GM23248 (cell line): Measurements from ENCODE around the gene GRK2. TPM values are rescaled to one million over a fixed set of nuclear protein-coding genes. Genes with fewer than 3 reads are reported as not detected.

ENCODE experiments used
- DNase-seq: peaks from one replicate; pipeline ENCODE4 v3.0.0-alpha.2; 2015
- H2AFZ ChIP-seq: fragments of 200-600 bp; sonication (generic); 2 replicates; pipeline ENCODE4 v1.6.1; 2016; ENCODE audit warnings: antibody characterized with exemption
- H3F3A ChIP-seq: fragments of 200-600 bp; sonication (generic); 2 replicates; pipeline ENCODE4 v1.6.1; 2016; ENCODE audit warnings: mild to moderate bottlenecking, antibody characterized with exemption, mixed run types; ENCODE audit not compliant: insufficient read depth
- H3K27ac ChIP-seq: fragments of 200-600 bp; sonication (generic); 2 replicates; pipeline ENCODE4 v1.5.1; 2016; ENCODE audit warnings: mild to moderate bottlenecking
- H3K27me3 ChIP-seq: fragments of 200-600 bp; sonication (generic); replicated peaks from 2 replicates; pipeline ENCODE4 v1.6.1; 2016; ENCODE audit warnings: mild to moderate bottlenecking; ENCODE audit not compliant: insufficient read depth
- H3K36me3 ChIP-seq: fragments of 200-600 bp; sonication (generic); 2 replicates; pipeline ENCODE4 v1.6.1; 2016; ENCODE audit warnings: low read depth, mild to moderate bottlenecking
- H3K4me1 ChIP-seq: fragments of 200-600 bp; sonication (generic); 2 replicates; pipeline ENCODE4 v1.6.1; 2016; ENCODE audit warnings: mild to moderate bottlenecking; ENCODE audit not compliant: insufficient read depth
- H3K4me2 ChIP-seq: fragments of 200-600 bp; sonication (generic); one replicate; pipeline ENCODE4 v1.6.1; 2016; ENCODE audit warnings: mild to moderate bottlenecking; ENCODE audit not compliant: unreplicated experiment
- H3K4me3 ChIP-seq: fragments of 200-600 bp; sonication (generic); 2 replicates; pipeline ENCODE4 v1.5.1; 2016; ENCODE audit warnings: mild to moderate bottlenecking
- H3K79me2 ChIP-seq: fragments of 200-600 bp; sonication (generic); 2 replicates; pipeline ENCODE4 v1.6.1; 2016; ENCODE audit warnings: mild to moderate bottlenecking; ENCODE audit not compliant: insufficient read depth
- H3K9ac ChIP-seq: fragments of 200-600 bp; sonication (generic); 2 replicates; pipeline ENCODE4 v1.6.1; 2016; ENCODE audit warnings: mild to moderate bottlenecking
- H3K9me2 ChIP-seq: fragments of 200-600 bp; sonication (generic); 2 replicates; pipeline ENCODE4 v1.6.1; 2016; ENCODE audit warnings: mixed run types, mild to moderate bottlenecking, moderate library complexity; ENCODE audit not compliant: insufficient read depth
- H3K9me3 ChIP-seq: fragments of 200-600 bp; sonication (generic); one replicate; pipeline ENCODE4 v1.6.1; 2017; ENCODE audit warnings: low read depth
- H4K20me1 ChIP-seq: fragments of 200-600 bp; sonication (generic); 2 replicates; pipeline ENCODE4 v1.6.0; 2016; ENCODE audit not compliant: insufficient read depth
- EZH2 ChIP-seq: fragments of 200-600 bp; sonication (generic); IDR thresholded peaks from 2 replicates; pipeline ENCODE4 v1.6.1; 2018; ENCODE audit warnings: antibody characterized with exemption, mild to moderate bottlenecking; ENCODE audit not compliant: insufficient read depth, poor library complexity, severe bottlenecking
- EZH2phosphoT487 ChIP-seq: fragments of 200-600 bp; sonication (generic); IDR thresholded peaks from 2 replicates; pipeline ENCODE4 v1.6.1; 2018; ENCODE audit warnings: antibody characterized with exemption, moderate library complexity, mild to moderate bottlenecking, low read depth; ENCODE audit not compliant: insufficient read depth
- WGBS, 2 experiments: methylation state at CpG; one replicate each; pipeline ENCODE4 v1.1.6; 2015 to 2017; ENCODE audit warnings: low lambda C conversion rate in 2 of 2, low coverage in 1 of 2; ENCODE audit errors: missing lambda C conversion rate in 2 of 2; 5-methylcytosine and 5-hydroxymethylcytosine counted together
- in situ Hi-C: fragments of 300-500 bp; cut with MboI; formaldehyde crosslinking; loops from 2 replicates; pipeline ENCODE4 v1.15.0; 2020
- polyA plus RNA-seq: library from polyadenylated mRNA; unstranded; fragments of >200 nt; fragmentation: Nextera tagmentation; extraction: Ambion mirVana; gene quantifications from 2 replicates; pipeline ENCODE4 v1.2.1, GENCODE V29; 2016
- total RNA-seq: library from RNA; depleted of rRNA; stranded (reverse); fragments of >200 nt; shearing (Covaris generic); gene quantifications from 2 replicates; pipeline ENCODE4 v1.2.3, GENCODE V29; 2014

Gene GRK2
- total and polyA plus RNA-seq, 2 experiments from 2014 or later: 7.8 to 43.0 TPM

DNA sequence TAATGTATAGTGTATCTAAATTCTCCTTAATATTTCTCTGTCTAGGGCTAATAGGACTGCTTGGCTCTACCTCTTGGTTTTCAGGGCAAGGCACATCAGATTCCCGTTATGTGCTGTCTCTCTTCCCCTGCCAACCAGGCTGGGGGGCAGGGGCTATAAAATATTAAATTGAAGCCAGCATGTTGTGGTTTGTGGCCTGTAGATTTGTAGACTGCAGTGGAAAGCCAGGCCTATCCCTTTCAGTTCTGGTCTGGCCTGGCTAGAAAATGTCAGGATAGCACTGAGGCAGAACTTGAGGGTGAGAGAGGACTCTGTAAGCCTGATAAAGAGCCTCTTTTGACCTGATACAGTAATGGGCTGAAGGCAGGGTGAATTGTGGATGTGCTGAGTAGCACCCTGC, 14.4 kb upstream of the GRK2 start:
- H3K4me1 ChIP-seq: peaks cover 17% of the 10 kb centered on the region
- H3K9ac ChIP-seq: no peak overlapping the region
- no peaks in the 10 kb centered on the region for H3K27me3 ChIP-seq
- no peak overlapping the region for H2AFZ ChIP-seq
- no peaks in the 10 kb centered on the region for H3K9me3 ChIP-seq
- TF ChIP-seq EZH2phosphoT487 (no peak), EZH2 (no peak)
- H4K20me1 ChIP-seq: no peaks in the 10 kb centered on the region
- no peak overlapping the region for H3K27ac ChIP-seq
- peaks cover 68% of the 10 kb centered on the region for H3F3A ChIP-seq
- H3K9me2 ChIP-seq: no peaks in the 10 kb centered on the region
- H3K4me2 ChIP-seq: no peak overlapping the region
- no peak overlapping the region for H3K4me3 ChIP-seq
- no peak for DNase-seq
- in situ Hi-C loops: no loop called here
- H3K36me3 ChIP-seq: peaks cover 86% of the 10 kb centered on the region
- 38 to 52% methylated on average over 1 of the region's 1 CpG for WGBS, 2 experiments
- H3K79me2 ChIP-seq: peaks cover 46% of the 10 kb centered on the region

DNA sequence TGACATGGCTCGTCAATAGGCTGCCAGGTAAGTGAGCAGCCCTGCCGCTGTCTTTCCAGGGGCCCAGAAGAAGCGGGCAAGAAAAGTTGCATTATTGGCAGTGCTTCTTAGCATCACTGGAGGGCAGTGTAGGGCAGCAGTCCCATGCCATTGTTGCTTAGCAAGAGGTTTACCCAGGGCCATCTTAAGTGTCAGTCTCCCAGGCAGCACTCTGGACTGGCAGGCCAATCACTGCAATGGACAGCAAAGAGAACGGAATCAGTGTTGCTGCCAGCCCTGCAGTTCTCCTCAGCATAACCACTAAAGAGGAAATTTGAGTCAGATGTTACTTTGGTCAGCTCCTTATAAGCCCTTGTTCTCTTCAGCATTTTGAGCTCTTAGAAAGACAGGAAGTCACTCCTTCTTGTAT, 13.4 kb upstream of the GRK2 start:
- Histone ChIP-seq H3K9me2 (no peaks in the 10 kb centered on the region), H3K79me2 (peaks cover 37% of the 10 kb centered on the region), H3K4me2 (no peak overlapping the region), H3K36me3 (peaks cover 85% of the 10 kb centered on the region), H3K4me1 (peaks cover 12% of the 10 kb centered on the region), H4K20me1 (no peaks in the 10 kb centered on the region), H3K9me3 (no peaks in the 10 kb centered on the region), H3K27ac (no peak overlapping the region), H3F3A (peaks cover 68% of the 10 kb centered on the region), H3K9ac (no peak overlapping the region), H2AFZ (no peak overlapping the region), H3K4me3 (no peak overlapping the region), H3K27me3 (no peaks in the 10 kb centered on the region)
- peak; percentile 65 for DNase-seq
- 83% methylated on average over 4 of the region's 4 CpGs for WGBS, 2 experiments
- TF ChIP-seq EZH2 (no peak), EZH2phosphoT487 (no peak)
- in situ Hi-C loops: no loop called here

DNA sequence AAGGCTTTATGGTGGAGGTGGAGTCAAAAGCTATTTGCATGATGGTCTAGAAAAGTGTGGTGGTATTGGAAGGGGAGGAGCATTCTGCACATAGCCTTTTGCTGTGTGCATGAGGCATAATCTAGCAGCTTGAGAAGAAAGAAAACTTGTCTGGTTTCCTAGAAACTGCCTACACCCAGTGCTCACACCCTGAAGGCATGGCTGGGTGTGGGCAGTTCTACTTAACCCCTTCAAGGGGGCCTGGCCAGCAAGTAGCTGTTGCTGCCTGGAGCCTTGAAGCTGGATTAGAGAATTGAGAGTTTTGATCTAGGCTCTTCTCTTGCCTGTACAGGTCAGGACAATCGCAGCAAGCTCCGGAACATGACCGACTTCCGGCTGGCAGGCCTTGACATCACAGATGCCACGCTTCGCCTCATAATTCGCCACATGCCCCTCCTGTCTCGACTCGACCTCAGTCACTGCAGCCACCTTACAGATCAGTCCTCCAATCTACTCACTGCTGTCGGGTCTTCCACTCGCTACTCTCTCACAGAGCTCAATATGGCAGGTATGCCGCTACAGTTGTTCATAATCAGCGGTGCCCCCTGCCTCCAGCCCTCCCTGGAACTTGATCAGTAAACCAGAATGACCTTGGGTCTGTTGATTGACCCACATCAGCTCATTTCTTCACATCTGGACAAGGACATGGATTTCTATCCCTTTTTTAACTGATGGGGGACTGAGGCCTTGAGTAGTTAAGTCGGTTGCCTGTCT, 12.2 kb upstream of the GRK2 start:
- H3K9ac ChIP-seq: no peak overlapping the region
- no peaks in the 10 kb centered on the region for H4K20me1 ChIP-seq
- in situ Hi-C loops: no loop called here
- no peaks in the 10 kb centered on the region for H3K4me1 ChIP-seq
- no peak overlapping the region for H3K27ac ChIP-seq
- WGBS, 2 experiments: 91 to 95% methylated on average over 14 of the region's 14 CpGs
- peaks cover 65% of the 10 kb centered on the region for H3F3A ChIP-seq
- no peaks in the 10 kb centered on the region for H3K27me3 ChIP-seq
- peaks cover 73% of the 10 kb centered on the region for H3K36me3 ChIP-seq
- no peaks in the 10 kb centered on the region for H3K9me2 ChIP-seq
- H3K79me2 ChIP-seq: peaks cover 26% of the 10 kb centered on the region
- no peaks in the 10 kb centered on the region for H3K9me3 ChIP-seq
- TF ChIP-seq EZH2 (no peak), EZH2phosphoT487 (no peak)
- no peak overlapping the region for H2AFZ ChIP-seq
- no peak for DNase-seq
- no peak overlapping the region for H3K4me2 ChIP-seq
- no peak overlapping the region for H3K4me3 ChIP-seq

DNA sequence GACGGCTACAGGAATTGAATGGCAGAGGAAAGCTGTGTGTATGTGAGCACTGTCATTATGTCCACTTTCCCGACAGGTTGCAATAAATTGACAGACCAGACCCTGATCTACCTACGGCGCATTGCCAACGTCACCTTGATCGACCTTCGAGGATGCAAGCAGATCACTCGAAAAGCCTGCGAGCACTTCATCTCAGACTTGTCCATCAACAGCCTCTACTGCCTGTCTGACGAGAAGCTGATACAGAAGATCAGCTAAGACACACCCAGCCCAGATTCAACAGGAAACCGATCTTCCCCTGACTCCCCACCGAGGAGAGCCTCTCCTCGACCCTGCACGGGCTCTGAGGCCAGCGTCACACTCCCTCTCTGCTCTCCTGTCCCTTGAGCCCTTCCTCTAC, 11.5 kb upstream of the GRK2 start:
- Histone ChIP-seq H3K79me2 (peaks cover 18% of the 10 kb centered on the region), H3K4me1 (no peaks in the 10 kb centered on the region), H3K9me3 (no peaks in the 10 kb centered on the region), H3K4me3 (no peak overlapping the region), H3F3A (peaks cover 58% of the 10 kb centered on the region), H3K9me2 (no peaks in the 10 kb centered on the region), H3K9ac (no peak overlapping the region), H3K36me3 (peaks cover 65% of the 10 kb centered on the region), H3K4me2 (no peak overlapping the region), H3K27ac (no peak overlapping the region), H2AFZ (no peak overlapping the region), H3K27me3 (no peaks in the 10 kb centered on the region), H4K20me1 (no peaks in the 10 kb centered on the region)
- WGBS, 2 experiments: 87 to 90% methylated on average over 15 of the region's 15 CpGs
- DNase-seq: no peak
- in situ Hi-C loops: no loop called here
- no peak for TF ChIP-seq EZH2phosphoT487
- no peak for TF ChIP-seq EZH2
